Germinal center (tissue), 1 donor: ENCODE results near the gene PGLYRP4.
"Not testable (repeated sequence)": the region's sequence is repeated elsewhere in the genome, so short reads cannot be mapped to it uniquely, and the experiment has no call there.

ENCODE experiments used
- DNase-seq: peaks from one replicate; pipeline ENCODE4 v3.0.0; 2012; ENCODE audit warnings: mixed read lengths, low spot score

PGLYRP4 gene

DNA sequence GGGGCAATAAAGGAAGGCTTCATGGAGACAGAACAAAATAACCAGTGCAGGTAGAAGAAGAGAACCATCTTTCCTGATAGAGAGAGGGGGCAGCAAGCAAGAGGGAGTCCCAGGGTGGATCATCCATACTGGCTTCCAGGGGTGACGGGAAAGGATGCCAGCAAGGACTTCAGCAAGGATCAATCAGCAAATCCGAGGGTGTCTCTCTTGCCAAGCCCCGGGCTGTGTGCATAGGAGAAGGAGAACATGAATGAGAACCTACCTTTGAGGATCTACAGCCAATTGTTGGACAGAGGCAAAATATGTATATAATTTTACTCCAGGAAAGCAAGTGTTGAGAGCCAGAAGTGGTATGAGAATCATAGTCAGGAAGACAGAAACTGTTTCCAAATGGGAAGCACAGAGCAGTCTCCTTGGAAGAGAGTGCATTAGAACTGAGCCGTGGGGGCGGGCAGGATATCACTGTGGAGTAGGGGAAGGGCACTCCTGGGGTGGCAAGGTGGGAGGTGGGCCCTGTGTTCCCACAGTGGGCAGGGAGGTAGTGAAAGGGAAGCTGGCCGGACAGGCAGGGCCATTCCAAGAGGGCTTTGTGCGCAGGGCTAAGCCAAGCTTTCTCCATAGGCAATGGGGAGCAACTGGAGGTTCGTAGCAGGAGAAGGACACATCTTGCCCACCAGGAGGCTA lies 7.9 kb upstream of the PGLYRP4 start:
- no peak for DNase-seq

DNA sequence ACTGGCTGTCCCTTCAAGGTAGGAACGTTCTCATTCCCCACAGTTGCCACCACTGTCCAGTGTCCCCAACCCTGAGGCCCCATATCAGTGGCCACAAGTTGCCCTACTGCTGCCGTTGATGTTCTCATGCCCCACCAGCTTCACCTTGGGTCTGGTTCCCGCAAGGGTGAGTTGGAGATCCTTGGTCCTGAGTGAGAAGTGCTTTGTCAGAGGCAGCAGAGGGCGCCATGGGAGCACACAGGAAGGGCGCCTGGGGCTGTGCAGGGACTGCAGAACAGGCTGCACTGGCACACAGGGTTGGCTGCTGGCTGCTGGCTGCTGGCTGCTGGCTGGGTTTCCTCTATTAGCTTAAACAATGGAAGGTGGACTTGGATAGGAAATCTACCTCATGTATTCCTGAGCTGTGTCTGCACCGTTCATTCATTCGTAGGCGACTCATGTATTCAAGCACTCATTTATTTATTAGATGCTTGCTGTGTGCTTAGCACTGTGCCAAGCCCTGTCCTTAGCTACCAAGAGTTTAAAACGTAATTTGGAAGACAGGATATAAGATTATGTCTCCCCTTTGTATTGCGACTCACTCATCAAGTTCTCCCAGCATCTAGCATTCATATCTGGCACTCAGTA lies 6.9 kb upstream of the PGLYRP4 start:
- DNase-seq, result peak; percentile 34

DNA sequence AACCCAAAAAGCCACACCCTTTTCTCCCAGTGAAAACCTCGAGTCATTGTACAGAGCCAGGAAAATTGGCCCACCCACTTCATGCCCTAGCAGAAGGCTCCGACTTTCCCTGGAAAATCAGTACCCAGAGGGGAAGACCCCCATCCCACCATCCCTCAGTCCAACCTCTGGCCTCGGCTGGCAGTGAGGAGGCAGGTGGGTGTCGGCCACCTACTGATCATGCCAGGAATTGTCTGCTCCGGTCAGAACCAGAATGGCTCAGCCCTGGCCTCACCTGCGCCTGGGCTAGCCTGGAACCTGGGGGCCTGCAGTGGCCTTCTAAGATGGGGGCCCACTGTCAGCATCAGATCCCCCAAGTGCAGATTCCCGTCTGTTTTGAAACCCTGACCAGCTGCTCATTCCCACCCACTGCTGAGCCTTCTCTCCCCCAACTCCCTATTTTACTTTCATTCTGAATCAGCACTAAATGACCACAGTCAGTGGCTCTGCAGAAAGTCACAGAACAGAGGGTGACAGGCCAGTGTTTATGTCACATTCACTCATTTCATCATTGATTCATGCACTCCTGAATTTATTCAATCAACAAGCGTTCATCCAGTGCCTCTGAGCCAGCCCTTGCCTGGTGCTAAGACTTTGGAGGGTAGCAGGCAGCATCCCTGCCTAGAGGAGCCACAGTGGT lies 6.0 kb upstream of the PGLYRP4 start:
- no peak for DNase-seq

DNA sequence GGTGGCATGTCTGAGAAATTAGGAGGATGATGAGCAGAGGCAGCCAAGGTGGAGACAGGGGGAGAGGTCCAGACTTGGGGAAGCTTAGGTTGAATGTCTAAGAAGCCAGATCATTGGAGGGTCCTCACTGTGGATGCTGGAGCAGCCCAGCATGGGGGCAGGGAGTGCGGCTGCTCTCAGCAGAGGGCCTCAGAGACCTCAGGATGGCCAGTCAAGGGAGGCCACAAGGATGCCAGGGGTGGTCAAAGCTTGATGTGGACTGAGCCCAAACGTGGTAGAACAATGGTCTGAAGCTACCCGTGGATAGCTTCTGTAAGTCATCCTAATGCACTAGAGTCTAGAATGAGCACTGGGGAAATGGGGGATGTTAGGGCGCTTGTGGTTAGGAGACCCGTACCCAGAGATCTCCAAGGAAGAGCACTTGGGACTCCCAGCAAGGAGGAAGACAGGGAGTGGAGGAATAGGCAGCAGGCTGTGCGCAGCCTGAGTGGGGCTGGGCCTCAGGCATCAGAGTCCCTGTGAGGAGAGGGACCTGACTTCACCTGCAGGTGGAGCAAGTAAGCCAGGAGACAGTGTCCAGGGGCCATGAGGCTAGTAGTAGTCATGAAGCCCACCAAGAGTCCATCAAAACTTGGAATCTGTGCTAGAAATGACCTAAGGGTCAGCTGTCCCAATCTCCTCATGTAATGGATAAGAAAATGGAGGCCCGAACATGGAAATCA lies 4.7 kb upstream of the PGLYRP4 start:
- no peak for DNase-seq

DNA sequence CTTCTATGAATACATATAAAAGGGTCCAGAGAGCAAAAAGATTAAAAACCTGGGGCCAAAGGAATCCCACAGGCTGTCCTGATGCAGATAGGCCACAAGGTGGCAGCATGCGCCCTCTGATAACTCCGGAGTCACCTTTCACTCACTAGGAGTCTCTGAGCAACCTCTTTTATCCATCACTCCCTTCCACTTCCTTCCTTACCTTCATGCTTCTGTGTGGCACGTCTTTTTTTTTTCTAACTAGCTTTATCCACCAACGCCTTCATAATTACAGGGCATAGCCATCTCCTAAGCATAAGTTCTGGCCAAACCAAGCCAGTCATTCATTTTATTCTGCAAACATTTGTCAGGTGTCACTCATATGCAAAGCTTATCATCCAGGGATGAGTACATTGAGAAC lies 3.9 kb upstream of the PGLYRP4 start:
- DNase-seq, result peak; percentile 76

DNA sequence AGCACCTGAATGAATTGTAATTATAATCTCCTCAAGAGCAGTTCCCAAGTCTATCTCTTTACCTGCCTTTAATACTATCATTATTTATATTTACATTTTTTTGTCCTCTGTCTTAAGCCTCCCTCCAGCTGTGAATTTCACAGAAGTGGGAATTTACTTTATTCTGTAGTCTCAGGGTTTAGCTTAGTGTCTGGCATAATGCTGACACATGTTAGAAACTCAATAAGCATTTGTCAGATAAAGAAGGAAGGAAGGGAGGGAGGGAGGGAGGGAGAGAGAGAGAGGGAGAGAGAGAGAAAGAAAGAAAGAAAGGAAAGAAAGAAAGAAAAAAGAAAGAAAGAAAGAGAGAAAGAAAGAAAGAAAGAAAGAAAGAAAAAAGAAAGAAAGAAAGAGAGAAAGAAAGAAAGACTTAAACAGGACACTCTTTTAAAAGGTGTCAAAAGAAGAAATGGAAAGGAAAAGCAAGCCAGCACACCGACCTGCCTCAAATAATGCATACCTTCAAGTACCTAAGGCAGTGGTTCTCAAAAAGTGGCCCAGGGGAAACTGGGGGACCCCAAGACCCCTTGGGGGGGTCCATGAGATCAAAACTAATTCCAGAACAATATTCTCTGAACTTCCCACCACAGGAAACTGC lies 1.8 kb upstream of the PGLYRP4 start:
- no peak for DNase-seq

DNA sequence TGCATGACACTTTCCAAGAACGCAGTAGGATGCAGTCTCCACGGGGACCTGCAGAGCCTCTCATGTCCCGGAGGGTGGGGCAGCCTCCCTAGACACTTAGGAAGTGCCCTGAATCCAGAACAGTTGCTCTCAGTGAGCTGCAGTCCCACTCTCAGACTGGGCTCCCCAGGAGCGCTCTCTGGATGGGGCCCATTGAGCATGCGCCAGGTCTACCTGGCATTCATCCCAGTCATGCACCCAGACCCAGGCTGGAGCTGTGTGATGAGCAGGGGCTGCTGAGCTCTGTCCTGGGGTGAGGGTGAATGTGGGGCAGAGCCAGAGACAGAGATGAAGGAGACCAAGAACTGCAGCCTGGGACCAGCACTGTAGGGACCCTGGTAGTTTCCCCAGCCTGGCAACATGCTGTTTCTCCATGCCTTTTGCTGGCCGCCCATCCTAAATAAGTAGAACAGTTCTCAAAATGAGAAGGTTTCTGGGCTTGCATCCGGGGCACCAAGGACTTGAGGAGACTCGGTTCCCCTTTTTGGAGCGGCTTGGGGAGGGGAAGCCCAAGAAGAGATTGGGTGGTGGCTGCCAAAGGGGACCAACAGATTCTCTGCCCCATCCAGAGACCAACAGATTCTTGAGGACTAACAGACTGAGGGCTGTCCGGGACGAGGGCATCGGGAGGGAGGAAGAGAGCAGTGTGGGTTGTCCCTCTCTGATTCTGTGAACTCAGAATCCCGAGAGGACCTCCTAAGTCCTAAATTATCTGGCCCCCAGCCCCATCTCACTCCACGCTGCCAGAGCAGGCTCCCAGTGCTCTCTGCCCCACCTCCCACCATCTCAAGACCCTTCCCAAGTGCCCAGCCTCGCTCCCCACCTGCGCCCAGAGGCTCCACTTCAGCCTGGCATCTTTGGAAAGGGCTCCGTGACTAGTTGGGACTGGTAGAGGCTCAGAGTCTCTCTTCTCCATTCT lies 1.0 kb upstream of the PGLYRP4 start:
- DNase-seq, result no peak

DNA sequence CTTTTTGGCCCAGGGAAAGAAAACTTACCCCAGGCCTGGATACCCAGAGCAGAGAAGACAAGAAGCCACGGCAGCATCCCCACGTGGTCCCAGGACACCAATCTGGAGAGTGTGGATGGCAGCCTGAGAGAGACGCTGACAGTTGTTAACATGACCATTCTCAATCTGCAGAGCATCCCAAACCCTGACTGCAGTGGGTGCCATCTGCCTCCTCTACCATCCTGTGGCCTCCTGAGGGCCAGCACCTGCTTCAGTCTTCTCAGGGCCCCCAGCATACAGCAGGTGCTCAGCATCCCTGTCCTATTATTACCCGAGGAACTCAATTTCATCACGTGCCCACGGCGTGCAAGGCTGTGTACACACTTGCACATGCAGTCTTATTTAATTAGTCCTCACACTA lies 785 bp downstream of the PGLYRP4 start:
- DNase-seq, result no peak

DNA sequence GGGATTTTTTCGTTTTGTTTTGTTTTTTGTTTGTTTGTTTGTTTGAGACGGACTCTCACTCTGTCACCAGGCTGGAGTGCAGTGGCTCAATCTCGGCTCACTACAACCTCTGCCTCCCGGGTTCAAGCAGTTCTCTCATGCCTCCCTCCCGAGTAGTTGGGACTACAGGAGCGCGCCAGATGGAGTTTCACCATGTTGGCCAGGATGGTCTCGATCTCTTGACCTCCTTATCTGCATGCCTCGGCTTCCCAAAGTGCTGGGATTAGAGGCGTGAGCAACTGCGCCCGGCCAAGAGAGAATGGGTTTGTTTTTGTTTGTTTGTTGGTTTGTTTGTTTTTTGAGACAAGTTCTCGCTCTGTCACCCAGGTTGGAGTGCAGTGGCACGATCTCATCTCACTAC lies 1.6 kb downstream of the PGLYRP4 start:
- not testable (repeated sequence) for DNase-seq

DNA sequence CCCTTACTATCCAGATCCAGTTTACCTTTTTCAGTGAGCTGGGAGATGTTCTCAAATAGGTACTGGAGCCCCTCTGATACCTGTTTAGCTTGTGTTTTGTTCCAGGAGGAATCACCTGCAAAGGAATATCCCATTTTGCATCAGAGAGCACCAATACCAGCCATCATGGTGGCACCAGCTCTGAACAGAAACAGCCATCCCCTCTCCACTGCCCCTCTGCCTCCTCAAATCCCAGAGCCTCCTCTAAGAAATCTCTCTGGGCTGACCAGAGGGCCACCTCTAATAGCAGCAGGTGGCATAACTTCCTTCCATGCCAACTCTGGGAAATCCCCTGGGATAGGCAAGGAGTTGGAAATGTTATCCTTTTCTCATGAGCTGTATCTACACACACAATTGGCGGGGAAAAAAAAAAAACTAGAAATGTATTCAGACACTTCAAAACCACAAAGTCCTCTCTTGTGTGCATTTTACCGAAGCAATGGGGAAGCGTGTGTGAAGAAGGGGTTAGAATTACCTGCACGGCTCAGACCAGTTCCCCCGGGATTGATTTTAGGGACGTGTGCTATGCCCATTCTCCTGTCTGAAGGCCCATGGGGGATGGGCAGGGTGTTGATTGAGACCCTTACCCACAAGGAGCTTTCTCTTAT lies 2.4 kb downstream of the PGLYRP4 start:
- no peak for DNase-seq

DNA sequence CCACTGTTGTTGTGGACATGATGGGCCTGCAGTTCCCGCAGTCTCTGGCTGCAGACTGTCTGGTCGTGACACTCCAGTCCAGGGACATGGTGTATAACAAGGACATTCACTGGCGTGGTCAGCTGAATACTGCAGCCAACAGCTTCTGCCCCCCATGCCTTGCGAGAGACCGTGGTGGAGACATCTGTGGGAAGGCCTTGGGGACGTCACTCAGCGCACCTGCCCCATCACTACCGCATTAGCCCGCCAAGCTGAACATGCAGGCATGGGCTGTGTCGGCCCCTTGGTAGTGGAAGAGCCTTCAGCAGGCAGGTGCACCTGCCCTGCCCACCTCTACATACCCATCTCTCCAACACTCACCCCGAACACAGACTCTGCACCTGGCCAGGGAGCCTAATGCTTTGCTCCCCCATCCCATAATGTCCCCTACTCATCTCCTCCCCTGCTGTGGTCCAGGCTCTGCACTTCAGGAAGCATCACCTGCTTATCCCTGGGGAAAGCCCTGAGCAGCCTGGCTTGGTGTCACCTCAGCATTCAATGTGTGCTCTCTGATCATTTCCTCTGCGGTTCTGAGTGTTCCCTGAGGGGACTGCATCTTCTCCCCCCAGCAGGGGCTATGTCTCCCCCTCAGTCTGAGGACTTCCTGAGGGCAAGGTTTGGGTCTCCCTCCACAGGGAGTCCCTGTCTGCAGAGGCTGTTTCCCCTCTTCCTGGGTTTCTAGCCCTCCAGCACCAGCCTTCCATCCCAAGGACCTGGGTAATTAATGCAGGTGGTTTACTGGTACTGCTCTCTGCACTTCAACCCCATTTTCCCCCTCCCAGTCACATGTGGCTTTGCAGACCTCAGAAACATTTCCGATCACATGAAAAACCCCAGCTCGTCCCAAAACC lies 3.2 kb downstream of the PGLYRP4 start:
- no peak for DNase-seq

DNA sequence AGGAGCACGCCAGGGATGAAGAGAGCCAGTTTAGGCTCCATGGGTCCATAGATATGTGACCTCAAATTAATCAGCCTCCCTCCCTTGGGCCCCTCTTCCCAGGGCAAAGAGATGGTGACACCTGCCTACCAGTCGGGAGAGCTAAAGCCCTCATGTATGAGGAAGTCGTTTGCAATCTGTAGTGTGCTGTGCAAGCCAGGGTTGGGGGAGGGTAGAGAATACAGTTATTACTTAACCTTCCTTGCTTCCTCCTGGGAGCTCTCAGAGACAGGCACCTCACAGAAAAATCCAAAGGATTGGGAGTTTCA lies 4.0 kb downstream of the PGLYRP4 start:
- DNase-seq, result no peak

DNA sequence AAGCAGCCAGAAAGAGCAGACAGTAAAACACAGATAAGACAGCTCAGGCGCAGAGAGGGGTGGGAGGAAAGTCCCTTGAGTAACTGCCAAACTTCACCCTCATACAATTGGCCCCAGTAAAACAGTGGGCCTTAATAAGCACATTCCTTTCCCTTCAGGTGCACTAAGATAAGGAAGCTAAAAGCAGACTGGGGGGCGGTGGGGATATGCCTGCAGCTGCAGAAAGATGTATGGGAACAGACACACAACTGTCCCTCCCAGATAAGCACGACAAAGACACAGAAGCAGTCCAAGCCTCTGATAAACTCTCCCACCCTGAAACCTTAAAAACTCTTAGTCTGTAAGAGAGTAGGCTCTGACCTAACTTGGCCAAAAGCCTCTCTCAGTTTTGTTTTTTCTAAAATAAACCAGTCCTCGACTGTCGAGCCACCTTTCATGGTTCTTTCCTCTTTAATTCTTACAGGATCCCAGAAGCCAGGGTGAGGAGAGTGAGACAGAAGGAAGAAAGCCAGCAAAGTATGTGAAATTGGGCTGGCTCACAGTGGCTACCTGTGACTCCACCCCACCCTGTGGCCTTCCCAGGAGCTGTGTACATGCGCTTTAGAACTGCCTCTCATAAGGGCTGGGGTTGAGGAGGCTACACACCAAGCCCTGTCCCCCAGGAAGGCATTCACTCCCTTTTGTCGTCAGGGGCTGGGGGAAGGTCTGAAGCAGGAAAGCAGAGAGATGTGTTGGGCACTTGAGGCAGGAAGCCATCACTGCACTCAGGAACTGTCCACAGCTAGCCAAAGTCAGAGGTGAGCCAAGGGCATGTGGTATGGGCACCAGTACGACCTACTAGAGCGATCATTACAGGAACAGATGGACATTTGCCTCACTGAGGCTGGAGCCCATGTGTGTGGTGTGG lies 4.6 kb downstream of the PGLYRP4 start:
- no peak for DNase-seq

DNA sequence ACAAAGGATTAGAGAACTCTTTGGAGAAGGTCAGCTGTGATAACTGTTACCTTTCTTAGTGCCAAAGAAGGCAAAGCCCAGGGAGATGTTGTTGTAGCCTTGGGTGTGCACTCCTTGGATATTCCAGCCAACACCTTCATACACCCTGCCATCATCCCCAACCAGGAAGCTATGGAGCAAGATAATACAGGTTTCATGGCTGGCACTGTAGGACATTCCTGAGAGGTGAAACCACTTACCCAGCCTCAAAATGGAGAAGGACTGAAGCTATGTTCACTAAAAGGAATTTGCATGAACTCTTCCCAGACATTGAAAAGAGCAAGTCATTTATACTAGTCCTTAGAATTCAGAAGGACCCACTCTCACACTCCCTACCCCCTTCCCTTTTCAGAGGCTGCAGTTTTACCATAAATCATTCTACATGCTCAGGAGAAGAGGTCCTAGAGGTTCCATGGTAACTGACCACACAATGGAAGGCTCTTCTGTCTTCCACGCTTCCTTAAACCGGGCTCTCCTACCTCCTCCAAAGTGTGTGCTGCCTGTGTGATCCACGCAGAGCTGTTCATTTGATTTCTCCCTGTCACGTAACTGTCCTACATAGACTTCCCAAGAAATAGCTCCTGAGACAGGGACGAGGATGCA lies 5.5 kb downstream of the PGLYRP4 start:
- no peak for DNase-seq

DNA sequence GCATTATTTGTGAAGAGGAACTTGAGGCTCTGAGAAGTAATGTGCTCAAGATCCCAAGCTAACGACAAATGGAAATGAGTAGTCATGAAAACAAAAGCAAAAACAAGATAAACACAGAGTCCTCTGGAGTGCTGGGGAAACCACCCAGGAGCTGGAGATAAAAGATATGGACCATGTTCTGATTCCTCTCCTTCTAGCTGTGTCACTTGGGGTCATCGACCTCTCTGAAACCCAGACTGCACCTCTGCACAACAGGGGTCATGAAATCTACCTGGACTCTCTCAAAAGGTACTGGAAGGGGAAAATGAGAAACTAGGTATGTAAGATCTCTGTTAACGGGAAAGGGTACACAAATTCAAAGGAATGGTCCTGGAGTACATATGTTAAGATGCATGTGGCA lies 6.5 kb downstream of the PGLYRP4 start:
- no peak for DNase-seq

DNA sequence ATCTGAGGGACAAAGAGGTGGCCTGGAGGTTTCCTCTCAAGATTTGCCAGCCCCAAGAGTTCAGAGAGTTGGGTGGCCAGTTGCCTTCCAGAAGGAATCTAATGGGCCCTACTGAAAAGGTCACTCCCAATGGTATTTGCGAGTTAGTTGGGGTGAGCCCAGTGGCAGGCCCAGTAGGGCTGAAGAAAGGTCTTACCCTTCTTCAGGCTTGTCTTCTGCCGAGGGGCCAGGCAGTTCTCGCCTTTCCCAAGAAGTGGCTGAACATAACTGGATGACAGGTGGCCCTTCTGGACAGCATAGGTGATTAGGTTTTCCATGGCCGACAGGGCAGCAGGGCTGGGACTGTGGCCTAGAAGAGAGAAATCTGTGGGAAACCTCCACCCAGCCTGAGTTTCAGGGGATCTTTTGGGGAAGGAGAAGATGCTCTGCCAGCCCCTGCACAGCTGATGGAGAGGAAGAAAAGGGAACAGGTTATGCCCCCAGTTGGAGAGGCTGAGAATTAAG lies 7.2 kb downstream of the PGLYRP4 start:
- no peak for DNase-seq

DNA sequence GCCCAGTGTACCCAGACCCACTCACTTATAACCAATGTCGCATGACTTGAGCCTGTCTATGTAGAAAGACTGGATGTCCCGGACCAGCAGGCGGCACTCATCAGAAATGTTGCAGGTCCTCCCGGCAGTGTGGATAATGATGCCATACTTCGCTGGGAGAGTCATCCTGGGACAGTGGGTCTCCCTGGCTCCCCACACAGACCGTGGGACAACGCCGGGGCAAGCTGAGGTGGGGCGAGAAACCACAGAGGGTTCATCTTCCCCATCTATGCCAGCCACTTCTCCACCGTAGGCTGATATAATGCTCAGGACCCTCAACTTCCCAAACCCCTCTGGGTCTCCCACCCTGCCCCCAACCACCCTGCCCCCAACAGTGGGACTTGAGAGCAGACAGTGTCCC lies 8.3 kb downstream of the PGLYRP4 start:
- no peak for DNase-seq

DNA sequence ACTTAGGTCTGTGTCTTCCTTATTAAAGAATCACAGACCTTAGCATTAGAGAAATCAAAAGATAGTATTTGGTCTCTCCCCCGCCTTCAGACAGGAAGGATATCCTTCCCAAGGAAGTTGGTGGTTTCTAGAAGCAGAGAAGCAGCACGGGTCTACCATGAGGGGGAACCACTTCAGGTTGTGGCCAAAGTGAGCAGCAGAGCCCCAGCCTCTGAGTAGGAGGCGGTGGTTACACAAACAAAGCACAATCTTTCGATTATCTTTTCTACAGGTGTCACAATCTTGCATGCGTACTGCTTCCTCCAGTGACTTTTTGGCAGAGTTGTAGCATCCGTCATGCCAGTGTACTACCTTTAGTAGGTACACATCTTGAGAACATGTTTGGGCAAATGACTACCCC lies 8.8 kb downstream of the PGLYRP4 start:
- no peak for DNase-seq
